ENCODE results near the gene SESTD1. TPM values are rescaled to one million over a fixed set of nuclear protein-coding genes. Genes with fewer than 3 reads are reported as not detected.
"Not testable (repeated sequence)": the region's sequence is repeated elsewhere in the genome, so short reads cannot be mapped to it uniquely, and the experiment has no call there.

SESTD1 gene
- total RNA-seq, 1 donor from 2014 or later, result 19.4 TPM

- Mint-ChIP-seq H3K36me3 (ENCODE audit: low read depth, unreplicated experiment) (peaks cover 10% of the 10 kb centered on the region), H3K4me3 (ENCODE audit: unreplicated experiment) (no peak overlapping the region), H3K9me3 (ENCODE audit: unreplicated experiment) (peaks cover 20% of the 10 kb centered on the region), H3K27ac (ENCODE audit: unreplicated experiment) (no peak overlapping the region), H3K4me1 (ENCODE audit: low read depth, unreplicated experiment) (no peaks in the 10 kb centered on the region), H3K27me3 (ENCODE audit: low read depth, unreplicated experiment) (no peaks in the 10 kb centered on the region)
- Histone ChIP-seq H3K9ac (ENCODE audit: low read length) (no peak overlapping the region), H3K9me3 (ENCODE audit: insufficient read depth, low read depth, low read length) (no peaks in the 10 kb centered on the region), H4K20me1 (ENCODE audit: insufficient read depth, low read length) (no peaks in the 10 kb centered on the region), H3K36me3 (ENCODE audit: insufficient read depth, low read length) (no peaks in the 10 kb centered on the region), H3K27me3 (ENCODE audit: insufficient read depth, low read length) (no peaks in the 10 kb centered on the region), H3K4me2 (ENCODE audit: low read length) (no peak overlapping the region), H2AFZ (ENCODE audit: low read depth, low read length) (no peak overlapping the region), H3K4me1 (ENCODE audit: insufficient read depth, low read length) (no peaks in the 10 kb centered on the region), H3K4me3 (ENCODE audit: insufficient read depth, low read depth, low read length) (no peak overlapping the region), H3K27ac (ENCODE audit: low read depth, low read length) (no peak overlapping the region), H3K79me2 (ENCODE audit: insufficient read depth, low read length) (peaks cover 10% of the 10 kb centered on the region)
- DNase-seq (ENCODE audit: low read depth) (peak; percentile 13), FAIRE-seq (no peak)
- TF ChIP-seq EZH2 (IDR thresholded peaks at IDR 0.05; ENCODE audit: insufficient read depth, low read length), result no peak
- no peak for TF ChIP-seq CTCF (IDR thresholded peaks at IDR 0.05; ENCODE audit: insufficient read depth, low read depth, low read length)
Measured at GRCh38 chr2:179201869-179202268, 62.8 kb downstream of the SESTD1 start.

GRCh38 chr2:179195926-179196590 is 68.6 kb downstream of the SESTD1 start:
- H3K4me1 ChIP-seq (ENCODE audit: insufficient read depth, low read length), result not testable (repeated sequence)

GRCh38 chr2:179195141-179195540 is 69.5 kb downstream of the SESTD1 start:
- Histone ChIP-seq H2AFZ (ENCODE audit: low read depth, low read length) (no peak overlapping the region), H3K27me3 (ENCODE audit: insufficient read depth, low read length) (no peaks in the 10 kb centered on the region), H3K9ac (ENCODE audit: low read length) (no peak overlapping the region), H3K36me3 (ENCODE audit: insufficient read depth, low read length) (no peaks in the 10 kb centered on the region), H3K4me2 (ENCODE audit: low read length) (no peak overlapping the region), H3K4me1 (ENCODE audit: insufficient read depth, low read length) (no peaks in the 10 kb centered on the region), H3K79me2 (ENCODE audit: insufficient read depth, low read length) (peaks cover 37% of the 10 kb centered on the region), H3K27ac (ENCODE audit: low read depth, low read length) (no peak overlapping the region), H3K4me3 (ENCODE audit: insufficient read depth, low read depth, low read length) (no peak overlapping the region), H3K9me3 (ENCODE audit: insufficient read depth, low read depth, low read length) (no peaks in the 10 kb centered on the region), H4K20me1 (ENCODE audit: insufficient read depth, low read length) (peaks cover 13% of the 10 kb centered on the region)
- no peaks in the 10 kb centered on the region for H3K4me1 Mint-ChIP-seq (ENCODE audit: low read depth, unreplicated experiment)
- H3K27ac Mint-ChIP-seq (ENCODE audit: unreplicated experiment), result no peak overlapping the region
- peaks cover 5% of the 10 kb centered on the region for H3K36me3 Mint-ChIP-seq (ENCODE audit: low read depth, unreplicated experiment)
- no peaks in the 10 kb centered on the region for H3K27me3 Mint-ChIP-seq (ENCODE audit: low read depth, unreplicated experiment)
- FAIRE-seq, result no peak
- H3K4me3 Mint-ChIP-seq (ENCODE audit: unreplicated experiment), result no peak overlapping the region
- H3K9me3 Mint-ChIP-seq (ENCODE audit: unreplicated experiment), result peaks cover 7% of the 10 kb centered on the region
- no peak for TF ChIP-seq CTCF (IDR thresholded peaks at IDR 0.05; ENCODE audit: insufficient read depth, low read depth, low read length)
- no peak for TF ChIP-seq EZH2 (IDR thresholded peaks at IDR 0.05; ENCODE audit: insufficient read depth, low read length)
- DNase-seq (ENCODE audit: low read depth), result no peak

More at GRCh38 chr2:179195926-179196590, 68.6 kb downstream of the SESTD1 start:
- not testable (repeated sequence) for H3K4me3 ChIP-seq (ENCODE audit: insufficient read depth, low read depth, low read length); H2AFZ ChIP-seq (ENCODE audit: low read depth, low read length); H3K27me3 Mint-ChIP-seq (ENCODE audit: low read depth, unreplicated experiment); H3K9me3 ChIP-seq (ENCODE audit: insufficient read depth, low read depth, low read length); H3K9ac ChIP-seq (ENCODE audit: low read length); H3K27ac Mint-ChIP-seq (ENCODE audit: unreplicated experiment); H3K4me3 Mint-ChIP-seq (ENCODE audit: unreplicated experiment); H3K36me3 Mint-ChIP-seq (ENCODE audit: low read depth, unreplicated experiment); H3K27me3 ChIP-seq (ENCODE audit: insufficient read depth, low read length); H3K4me1 Mint-ChIP-seq (ENCODE audit: low read depth, unreplicated experiment); FAIRE-seq; H3K4me2 ChIP-seq (ENCODE audit: low read length); H3K36me3 ChIP-seq (ENCODE audit: insufficient read depth, low read length); DNase-seq (ENCODE audit: low read depth); H3K27ac ChIP-seq (ENCODE audit: low read depth, low read length)
- H3K79me2 ChIP-seq (ENCODE audit: insufficient read depth, low read length), result peaks cover 37% of the 10 kb centered on the region
- peaks cover 10% of the 10 kb centered on the region for H3K9me3 Mint-ChIP-seq (ENCODE audit: unreplicated experiment)
- H4K20me1 ChIP-seq (ENCODE audit: insufficient read depth, low read length), result peaks cover 13% of the 10 kb centered on the region
